ENCODE data around the gene TTLL7.
"Not testable (repeated sequence)": the region's sequence is repeated elsewhere in the genome, so short reads cannot be mapped to it uniquely, and the experiment has no call there.

Gene TTLL7

GRCh38 chr1:83929184-83929583 is 69.7 kb downstream of the TTLL7 start:
- no peak for DNase-seq

- DNase-seq: no peak
Observed at GRCh38 chr1:83928396-83928795, 70.5 kb downstream of the TTLL7 start.

DNA sequence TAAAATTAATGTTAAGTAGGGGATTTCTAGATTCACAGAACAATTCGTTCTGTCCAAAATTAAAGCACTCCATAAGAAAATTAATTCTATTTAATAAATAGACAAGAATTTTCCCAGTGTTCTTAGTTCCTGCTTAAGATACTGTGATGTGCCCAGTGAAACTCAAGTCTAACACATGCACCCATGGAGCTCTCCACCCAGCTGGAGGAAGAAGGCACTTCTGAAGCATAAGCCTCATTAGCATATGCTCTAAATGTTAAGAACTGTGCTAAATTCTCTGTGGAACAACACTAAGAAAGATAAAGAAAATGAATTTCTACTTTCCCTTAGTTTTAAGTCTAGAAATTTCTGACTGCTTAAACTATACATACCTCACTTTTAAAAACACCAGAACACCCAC is 71.2 kb downstream of the TTLL7 start:
- no peak for DNase-seq

DNA sequence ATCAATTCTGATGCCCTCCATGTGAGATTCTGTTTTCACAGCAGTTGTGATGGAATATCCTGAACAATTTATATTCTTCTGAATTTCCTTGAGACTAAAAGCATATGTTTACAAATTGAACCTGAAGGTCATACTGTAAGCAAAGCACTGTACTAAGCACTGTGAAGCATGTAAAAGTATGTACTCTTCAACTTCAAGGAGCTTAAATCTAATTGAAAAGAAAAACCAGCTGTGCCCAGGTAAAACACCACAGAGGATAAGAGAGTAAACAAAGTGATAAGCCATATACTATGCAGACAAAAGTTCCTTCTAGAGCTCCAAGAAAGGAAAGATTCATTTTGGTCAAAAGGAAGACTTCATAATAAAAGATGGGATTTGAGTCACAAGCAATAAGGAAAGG is 71.9 kb downstream of the TTLL7 start:
- DNase-seq: no peak

DNA sequence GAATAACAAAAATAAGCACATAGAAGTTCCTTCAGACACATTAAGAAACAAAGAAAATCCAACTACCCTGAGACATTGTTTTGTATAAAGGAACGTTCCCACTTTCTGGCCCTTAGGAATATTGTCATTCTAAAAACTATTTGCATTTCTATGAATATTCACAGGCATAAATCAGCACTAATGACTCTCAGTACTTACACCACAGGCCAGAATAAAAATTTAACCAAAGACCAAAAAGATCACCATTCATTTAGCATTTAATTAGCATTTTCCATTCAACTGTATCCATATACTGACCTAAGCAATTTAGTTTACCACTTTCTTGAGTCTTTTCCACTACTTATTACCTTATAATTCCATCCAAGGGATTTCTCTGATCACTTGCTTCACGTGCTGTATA is 75.4 kb downstream of the TTLL7 start:
- no peak for DNase-seq

DNA sequence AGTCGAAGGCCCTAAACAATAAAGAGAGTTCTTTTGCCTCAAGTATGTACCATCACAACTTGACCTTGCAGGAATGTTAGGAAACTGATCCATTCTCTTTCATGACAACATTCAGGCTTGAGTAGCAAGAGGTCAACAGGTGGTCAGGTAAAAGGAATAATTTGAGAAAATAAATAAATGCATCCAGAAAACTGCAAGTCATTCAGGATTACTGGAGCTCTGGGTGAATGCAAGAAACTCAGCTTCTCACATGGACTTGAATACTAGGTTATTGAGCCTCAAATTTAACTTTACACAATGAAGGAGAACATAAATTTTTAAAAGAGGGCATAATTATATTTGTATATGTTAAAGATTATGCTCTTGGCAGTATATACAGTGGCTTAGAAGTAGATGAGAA is 76.5 kb downstream of the TTLL7 start:
- no peak for DNase-seq

DNA sequence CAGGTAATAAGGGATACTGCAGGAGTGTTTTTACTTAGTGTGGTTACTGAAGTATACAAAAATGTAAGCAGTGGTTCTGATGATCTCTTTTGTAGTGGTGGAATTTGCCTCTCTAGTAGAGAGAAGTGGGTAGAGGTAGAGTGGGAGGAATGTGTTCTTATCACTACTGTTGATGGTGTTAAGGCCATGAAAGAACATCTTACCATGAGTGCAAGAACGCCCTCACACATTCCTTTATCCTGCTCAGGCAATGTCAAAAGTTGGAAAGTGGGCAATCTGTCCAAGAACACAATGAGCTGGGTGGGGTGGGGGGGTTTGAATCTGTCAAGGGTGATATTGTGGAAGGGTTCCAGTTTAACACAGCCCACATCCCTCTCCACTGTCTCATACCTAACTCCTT is 78.6 kb downstream of the TTLL7 start:
- DNase-seq: no peak

- DNase-seq: no peak
Observed at GRCh38 chr1:83919872-83920271, 79.1 kb downstream of the TTLL7 start.

GRCh38 chr1:83918688-83919285 is 80.1 kb downstream of the TTLL7 start:
- no peak for DNase-seq

- no peak for DNase-seq
Observed at GRCh38 chr1:83917959-83918358, 81.0 kb downstream of the TTLL7 start.

- not testable (repeated sequence) for DNase-seq
Observed at GRCh38 chr1:83916094-83916493, 82.8 kb downstream of the TTLL7 start.

- DNase-seq: no peak
Observed at GRCh38 chr1:83912876-83913275, 86.1 kb downstream of the TTLL7 start.

- DNase-seq: no peak
Observed at GRCh38 chr1:83910461-83910860, 88.5 kb downstream of the TTLL7 start.

- no peak for DNase-seq
Observed at GRCh38 chr1:83909687-83910086, 89.2 kb downstream of the TTLL7 start.

GRCh38 chr1:83905315-83905907 is 93.5 kb downstream of the TTLL7 start:
- DNase-seq: no peak

GRCh38 chr1:83901547-83902155 is 97.3 kb downstream of the TTLL7 start:
- DNase-seq: no peak

DNA sequence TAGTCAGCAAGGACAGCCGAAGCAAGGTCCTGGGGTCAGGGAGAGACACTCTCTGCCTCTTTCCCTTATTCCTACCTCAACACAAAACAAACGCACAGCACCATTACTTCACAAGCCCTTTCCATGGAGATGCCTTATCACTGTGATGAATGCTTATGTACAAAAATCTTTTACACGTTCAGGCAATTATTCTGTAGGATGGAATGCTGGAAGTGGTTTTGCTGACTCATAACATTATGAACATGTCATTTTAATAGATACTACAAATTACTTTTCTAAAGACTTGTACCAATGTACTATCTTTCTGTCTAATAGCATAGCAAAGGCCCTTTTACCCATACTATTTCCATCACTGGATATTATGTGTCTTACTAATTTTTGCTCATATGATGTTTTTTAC is 98.4 kb downstream of the TTLL7 start:
- no peak for DNase-seq

DNA sequence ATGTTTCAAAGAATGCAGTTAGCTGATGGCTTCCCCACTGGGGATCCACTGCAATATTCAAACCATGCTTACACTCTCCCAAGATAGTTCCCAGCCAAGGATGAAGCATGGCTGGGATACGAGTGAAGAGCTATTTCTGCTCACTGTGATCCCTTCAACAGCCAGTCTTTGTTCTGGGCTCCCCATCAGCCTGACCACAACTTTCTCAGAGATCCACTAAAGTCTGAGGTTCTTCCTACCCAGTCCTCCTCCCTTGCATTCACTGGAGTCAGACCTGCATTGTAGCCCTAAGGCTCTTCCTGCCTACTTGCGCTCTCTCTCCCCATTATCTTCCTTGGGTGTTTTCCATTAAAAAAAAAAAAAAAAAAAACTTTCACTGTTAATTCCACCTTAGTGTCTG is 101.4 kb downstream of the TTLL7 start:
- no peak for DNase-seq

DNA sequence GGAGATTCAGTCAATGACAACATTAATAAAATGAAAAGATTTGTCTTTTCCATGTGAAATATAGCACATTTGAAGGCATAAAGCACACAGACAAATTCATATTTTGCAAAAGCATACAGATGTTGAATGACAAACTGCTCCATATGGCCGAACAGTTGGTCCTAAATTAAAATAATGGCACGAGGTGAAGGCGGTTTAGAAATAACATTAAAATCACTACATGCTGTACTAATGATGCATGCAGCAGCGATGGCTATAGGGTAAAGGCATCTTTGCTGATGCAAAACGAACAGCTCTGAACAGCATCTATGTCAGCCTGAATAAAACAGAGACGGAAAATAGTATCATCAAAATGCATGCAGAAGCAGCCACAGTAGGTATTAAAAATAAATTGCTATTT is 102.6 kb downstream of the TTLL7 start:
- DNase-seq: no peak

DNA sequence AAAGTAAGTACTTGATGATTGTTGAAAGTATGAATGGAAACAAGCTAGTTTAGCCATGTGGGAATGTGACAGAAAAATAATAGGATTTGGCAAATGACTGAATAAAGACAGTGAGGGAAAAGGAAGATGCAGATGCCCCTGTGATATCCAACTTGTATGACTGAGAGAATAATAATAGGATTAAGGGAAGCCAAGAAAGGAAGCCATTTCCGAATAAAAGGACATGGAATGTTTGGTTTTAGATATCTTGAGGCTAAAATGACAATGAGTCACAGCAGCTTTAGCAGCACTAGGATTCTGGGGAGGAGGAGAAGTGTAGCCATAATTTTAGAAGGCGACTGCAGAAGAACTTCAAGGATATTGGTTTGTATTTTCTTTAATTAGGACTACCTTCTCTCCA is 109.2 kb downstream of the TTLL7 start:
- DNase-seq: no peak

GRCh38 chr1:83887483-83887882 is 111.4 kb downstream of the TTLL7 start:
- no peak for DNase-seq

DNA sequence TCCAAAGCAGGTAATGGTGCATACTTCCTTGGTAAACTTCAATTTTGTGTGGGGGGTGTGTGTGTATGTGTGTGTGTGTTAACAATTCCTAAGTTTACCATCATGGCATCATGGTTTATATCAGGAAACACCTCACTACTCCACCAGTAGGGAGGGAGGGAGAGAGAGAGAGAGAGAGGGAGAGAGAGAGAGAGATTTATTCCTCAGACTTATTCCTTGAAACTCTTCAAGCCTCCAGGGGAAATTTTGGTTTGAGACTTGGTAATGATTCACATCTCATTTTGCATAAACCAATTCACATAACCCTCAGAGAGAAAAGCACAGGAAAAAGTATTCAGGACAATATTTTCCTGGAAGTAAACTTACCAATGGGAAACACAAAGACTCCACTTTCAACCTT is 115.0 kb downstream of the TTLL7 start:
- no peak for DNase-seq

DNA sequence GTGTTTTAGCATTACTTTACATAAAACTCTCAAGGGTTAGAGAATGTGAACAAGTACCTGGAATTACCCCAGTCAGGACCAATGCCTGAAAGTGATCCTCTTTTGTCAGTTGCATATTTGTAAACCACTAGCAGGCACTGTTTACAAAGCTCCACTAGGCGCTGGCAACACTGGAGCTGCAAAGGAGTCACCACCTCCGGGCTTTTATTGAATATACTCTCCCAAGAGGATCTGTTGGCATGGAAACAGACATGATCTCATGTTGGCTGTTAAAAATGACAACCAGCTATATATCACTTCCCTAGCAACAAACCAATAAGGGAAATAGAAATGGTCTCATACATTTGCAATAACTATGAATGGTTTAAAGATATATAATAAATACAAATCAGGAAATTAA is 116.0 kb downstream of the TTLL7 start:
- DNase-seq: no peak

DNA sequence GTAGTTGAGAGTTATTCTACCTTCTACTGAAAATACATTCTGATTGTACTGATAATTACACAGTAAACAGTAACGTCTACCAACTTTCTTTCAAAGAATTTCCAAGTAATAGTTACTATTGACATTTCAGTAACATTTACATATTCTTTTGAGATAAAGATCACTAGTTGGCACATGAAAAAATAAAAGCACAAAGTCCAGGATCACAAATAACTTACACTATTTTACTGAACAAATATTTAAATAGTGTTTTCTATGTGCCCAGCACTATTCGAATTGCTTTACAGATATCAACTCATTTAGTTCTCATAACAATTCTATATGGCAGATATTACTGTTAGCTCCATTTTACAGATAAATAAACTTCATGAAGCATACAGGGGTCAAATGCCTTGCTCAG is 126.4 kb downstream of the TTLL7 start:
- no peak for DNase-seq

- no peak for DNase-seq
Observed at GRCh38 chr1:83864991-83865390, 133.9 kb downstream of the TTLL7 start.
